Cardiac fibroblast (primary cell): ENCODE results near the gene NFYA.

ENCODE experiments used
- DNase-seq, 2 donors: peaks; one replicate each; pipeline versions ENCODE4 v3.0.0 to v3.0.0-alpha.2; 2010; ENCODE audit warnings: low read depth in 2 of 2
- H3K4me3 ChIP-seq, 2 donors: replicated peaks in 1 of 2; 1 replicate in 1 of 2; 2 replicates in 1 of 2; pipeline ENCODE4 v1.5.1; 2011; ENCODE audit warnings: low read depth in 2 of 2, low read length in 2 of 2, mild to moderate bottlenecking in 2 of 2, moderate library complexity in 1 of 2
- TF ChIP-seq, protein P1 (sequence below): IDR thresholded peaks from one replicate; pipeline ENCODE4 v1.5.1; 2011; ENCODE audit warnings: low read depth, mild to moderate bottlenecking, low read length, inconsistent platforms

NFYA gene

DNA sequence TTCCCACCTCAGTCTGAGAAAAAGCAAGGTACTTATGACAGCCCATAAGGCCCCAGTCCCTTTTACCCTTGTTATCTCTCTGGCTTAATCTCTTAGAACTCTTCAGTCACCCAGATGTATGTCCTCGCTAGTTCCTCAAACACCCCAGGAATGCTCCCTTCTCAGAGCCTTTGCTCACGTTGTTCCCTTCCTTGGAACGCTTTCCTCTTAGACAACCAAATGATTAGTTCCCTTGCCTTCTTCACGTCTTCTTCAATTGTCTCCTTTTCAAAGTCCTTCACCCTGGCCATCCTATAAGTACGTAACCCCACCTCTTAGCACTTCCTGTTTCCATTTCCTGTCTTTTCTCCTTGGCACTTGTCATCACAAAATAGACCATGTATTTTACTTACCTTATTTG lies 20.9 kb upstream of the NFYA start:
- TF ChIP-seq, protein P1, sequence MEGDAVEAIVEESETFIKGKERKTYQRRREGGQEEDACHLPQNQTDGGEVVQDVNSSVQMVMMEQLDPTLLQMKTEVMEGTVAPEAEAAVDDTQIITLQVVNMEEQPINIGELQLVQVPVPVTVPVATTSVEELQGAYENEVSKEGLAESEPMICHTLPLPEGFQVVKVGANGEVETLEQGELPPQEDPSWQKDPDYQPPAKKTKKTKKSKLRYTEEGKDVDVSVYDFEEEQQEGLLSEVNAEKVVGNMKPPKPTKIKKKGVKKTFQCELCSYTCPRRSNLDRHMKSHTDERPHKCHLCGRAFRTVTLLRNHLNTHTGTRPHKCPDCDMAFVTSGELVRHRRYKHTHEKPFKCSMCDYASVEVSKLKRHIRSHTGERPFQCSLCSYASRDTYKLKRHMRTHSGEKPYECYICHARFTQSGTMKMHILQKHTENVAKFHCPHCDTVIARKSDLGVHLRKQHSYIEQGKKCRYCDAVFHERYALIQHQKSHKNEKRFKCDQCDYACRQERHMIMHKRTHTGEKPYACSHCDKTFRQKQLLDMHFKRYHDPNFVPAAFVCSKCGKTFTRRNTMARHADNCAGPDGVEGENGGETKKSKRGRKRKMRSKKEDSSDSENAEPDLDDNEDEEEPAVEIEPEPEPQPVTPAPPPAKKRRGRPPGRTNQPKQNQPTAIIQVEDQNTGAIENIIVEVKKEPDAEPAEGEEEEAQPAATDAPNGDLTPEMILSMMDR: no peak
- no peak overlapping the region for H3K4me3 ChIP-seq
- no peak for DNase-seq

- TF ChIP-seq, protein P1: no peak
- DNase-seq: no peak
- no peak within 1 kb of the TSS for H3K4me3 ChIP-seq
Measured at GRCh38 chr6:41053041-41053440, 19.7 kb upstream of the NFYA start, which contains the start of gene APOBEC2. Gene APOBEC2, plus strand, starts transcription at chr6:41053202. Its CDS starts 146 bp downstream, at chr6:41053348.

- H3K4me3 ChIP-seq: no peak overlapping the region
- no peak for DNase-seq
- TF ChIP-seq, protein P1: no peak
Measured at GRCh38 chr6:41054511-41054910, 18.3 kb upstream of the NFYA start.

DNA sequence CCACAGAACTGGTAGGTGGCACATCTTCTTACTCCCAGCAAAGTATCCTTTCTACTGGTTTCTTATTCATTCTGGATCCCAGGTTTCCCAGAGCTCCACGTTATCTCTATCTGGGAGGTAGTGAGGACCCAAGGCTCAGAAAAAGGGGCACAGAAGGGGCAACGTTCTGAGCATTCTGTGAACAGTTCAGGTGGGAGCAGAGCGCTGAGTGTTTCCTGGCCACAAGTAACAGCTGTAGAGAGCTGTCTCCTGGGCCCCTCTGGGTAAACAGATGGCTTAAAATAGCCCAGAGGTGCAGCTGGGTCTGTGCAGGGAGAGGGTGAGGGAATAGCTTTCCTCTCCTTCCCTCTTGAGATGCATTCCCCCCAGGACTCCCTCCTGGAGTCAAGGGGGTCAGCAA lies 17.6 kb upstream of the NFYA start:
- TF ChIP-seq, protein P1: no peak
- no peak overlapping the region for H3K4me3 ChIP-seq
- no peak for DNase-seq

DNA sequence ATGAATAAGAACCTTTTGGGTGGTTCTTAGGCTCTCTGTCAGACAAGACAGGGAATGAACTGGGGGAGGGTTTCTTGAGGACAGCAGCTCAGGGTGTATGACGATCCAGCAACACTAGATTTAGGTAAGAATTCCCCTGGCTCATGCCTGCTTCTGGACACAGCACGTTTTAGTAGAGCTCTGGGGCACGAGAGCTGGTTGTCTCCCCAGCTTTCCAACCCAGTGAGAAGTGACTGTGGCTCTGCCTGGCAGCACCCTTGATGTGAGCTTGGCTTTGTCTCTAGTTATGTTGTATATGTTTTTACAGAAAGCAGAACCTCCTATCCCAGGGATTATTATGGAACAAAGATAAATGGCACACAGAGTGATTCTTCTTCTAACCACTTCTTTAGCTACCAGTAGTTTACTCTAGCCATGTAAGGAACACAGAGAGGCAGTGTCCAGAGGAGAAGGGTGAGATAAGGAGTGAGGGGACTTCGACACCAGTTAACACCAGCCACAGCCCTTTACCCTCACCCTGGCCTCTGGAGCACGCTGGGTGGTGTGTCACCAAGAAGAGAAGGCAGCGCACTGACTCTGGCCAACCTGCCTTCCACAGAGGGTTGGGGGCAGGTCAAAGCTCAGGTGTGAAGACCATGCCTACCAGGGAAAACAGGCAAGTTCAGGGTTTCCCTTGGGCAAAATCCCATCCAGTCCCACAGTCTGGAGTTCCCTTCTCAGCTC lies 15.8 kb upstream of the NFYA start:
- no peak for DNase-seq
- TF ChIP-seq, protein P1: no peak
- no peak overlapping the region for H3K4me3 ChIP-seq

GRCh38 chr6:41058783-41059181 lies 14.0 kb upstream of the NFYA start:
- DNase-seq: no peak
- TF ChIP-seq, protein P1: no peak

GRCh38 chr6:41059556-41059955 lies 13.2 kb upstream of the NFYA start:
- DNase-seq: peak in 1 of 2 donors; percentile 46
- TF ChIP-seq, protein P1: no peak
- H3K4me3 ChIP-seq: no peak overlapping the region

More at GRCh38 chr6:41058783-41059181, 14.0 kb upstream of the NFYA start:
- no peak overlapping the region for H3K4me3 ChIP-seq
